GM23248 (cell line): ENCODE measurements around the gene ARHGAP33.

ENCODE experiments used
- EZH2 ChIP-seq: fragments of 200-600 bp; sonication (generic); IDR thresholded peaks from 2 replicates; pipeline ENCODE4 v1.6.1; 2018; ENCODE audit warnings: antibody characterized with exemption, mild to moderate bottlenecking; ENCODE audit not compliant: insufficient read depth, poor library complexity, severe bottlenecking
- EZH2phosphoT487 ChIP-seq: fragments of 200-600 bp; sonication (generic); IDR thresholded peaks from 2 replicates; pipeline ENCODE4 v1.6.1; 2018; ENCODE audit warnings: antibody characterized with exemption, moderate library complexity, mild to moderate bottlenecking, low read depth; ENCODE audit not compliant: insufficient read depth

DNA sequence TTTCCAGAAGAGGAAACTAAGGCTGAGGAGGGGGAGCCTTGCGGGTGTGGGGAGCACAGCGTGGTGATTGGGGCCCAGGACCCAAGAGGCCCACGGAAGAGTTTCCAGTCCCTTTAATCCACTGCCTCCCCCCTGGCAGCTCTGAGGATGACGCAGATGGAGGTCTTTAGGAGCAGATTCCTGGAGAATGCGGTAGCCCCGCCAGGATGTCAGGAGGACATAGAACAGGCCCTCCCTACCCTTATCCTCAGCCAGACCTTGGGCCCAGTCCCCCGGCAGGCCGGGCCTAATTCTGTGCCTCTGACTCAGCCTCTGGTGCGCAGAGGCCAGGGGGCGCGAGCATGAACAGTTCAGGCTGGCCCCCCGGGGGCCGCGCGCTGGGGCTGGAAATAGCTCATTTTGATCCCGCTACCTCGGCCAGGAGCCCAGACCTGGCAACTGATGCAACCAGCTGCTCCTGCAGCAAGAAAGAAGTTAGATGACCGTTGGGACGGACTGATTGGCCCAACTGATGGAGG, 18.1 kb upstream of the ARHGAP33 start:
- TF ChIP-seq EZH2 (no peak), EZH2phosphoT487 (no peak)
